Stimulated activated CD8-positive, alpha-beta memory T cell treated with anti-CD3 and anti-CD28 coated beads, Interleukin-15, amount 100 ng/mL, for 24 hours (primary cell): Measurements from ENCODE around the gene ROPN1B.
"Not testable (repeated sequence)": the region's sequence is repeated elsewhere in the genome, so short reads cannot be mapped to it uniquely, and the experiment has no call there.

ENCODE experiments used
- DNase-seq: peaks from one replicate; pipeline ENCODE4 v3.0.0-alpha.2; 2020; ENCODE audit warnings: low read depth

The ROPN1B gene

GRCh38 chr3:125968701-125969592, at the start of gene ROPN1B:
ROPN1B (plus strand) TSS chr3:125969178; CDS start chr3:125972055, 2,877 bp downstream.
- not testable (repeated sequence) for DNase-seq

GRCh38 chr3:125920191-125920590, 48.8 kb upstream of the ROPN1B start:
- DNase-seq, result not testable (repeated sequence)

GRCh38 chr3:125920751-125921279, 48.2 kb upstream of the ROPN1B start:
- DNase-seq, result not testable (repeated sequence)

GRCh38 chr3:125921712-125922111, 47.3 kb upstream of the ROPN1B start:
- not testable (repeated sequence) for DNase-seq

- DNase-seq, result not testable (repeated sequence)
Observed at GRCh38 chr3:125923324-125924115, 45.5 kb upstream of the ROPN1B start.

GRCh38 chr3:125924276-125924675, 44.7 kb upstream of the ROPN1B start:
- not testable (repeated sequence) for DNase-seq

GRCh38 chr3:125925727-125926126, 43.3 kb upstream of the ROPN1B start:
- not testable (repeated sequence) for DNase-seq

GRCh38 chr3:125928771-125929545, 40.0 kb upstream of the ROPN1B start:
- peak; percentile 55 for DNase-seq

- DNase-seq, result not testable (repeated sequence)
Observed at GRCh38 chr3:125929765-125930164, 39.2 kb upstream of the ROPN1B start.

GRCh38 chr3:125931355-125931880, 37.6 kb upstream of the ROPN1B start:
- DNase-seq, result not testable (repeated sequence)

- DNase-seq, result not testable (repeated sequence)
Observed at GRCh38 chr3:125933397-125934173, 35.4 kb upstream of the ROPN1B start.

GRCh38 chr3:125935252-125935874, 33.6 kb upstream of the ROPN1B start:
- DNase-seq, result not testable (repeated sequence)

- DNase-seq, result not testable (repeated sequence)
Observed at GRCh38 chr3:125936210-125936815, 32.7 kb upstream of the ROPN1B start.

- not testable (repeated sequence) for DNase-seq
Observed at GRCh38 chr3:125936891-125937290, 32.1 kb upstream of the ROPN1B start.

GRCh38 chr3:125947806-125948205, 21.2 kb upstream of the ROPN1B start:
- not testable (repeated sequence) for DNase-seq

- DNase-seq, result not testable (repeated sequence)
Observed at GRCh38 chr3:125948901-125949300, 20.1 kb upstream of the ROPN1B start.

- DNase-seq, result not testable (repeated sequence)
Observed at GRCh38 chr3:125951176-125951575, 17.8 kb upstream of the ROPN1B start.

- not testable (repeated sequence) for DNase-seq
Observed at GRCh38 chr3:125957020-125957419, 12.0 kb upstream of the ROPN1B start.

GRCh38 chr3:125957674-125958510, 11.1 kb upstream of the ROPN1B start:
- no peak for DNase-seq
